Kidney (tissue), 14 donors: ENCODE results near the gene TSEN34. TPM values are rescaled to one million over a fixed set of nuclear protein-coding genes. Genes with fewer than 3 reads are reported as not detected.
A peak's percentile ranks its signal among the peaks of the same experiment; 100 is the strongest.
"Not testable (repeated sequence)": the region's sequence is repeated elsewhere in the genome, so short reads cannot be mapped to it uniquely, and the experiment has no call there.

Experiments used
- DNase-seq, 5 donors: peaks; one replicate each; pipeline ENCODE4 v3.0.0-alpha.2; 2013 to 2020
- FAIRE-seq: peaks from 2 replicates; lab custom pipeline; 2012; peaks lifted over from hg19 to GRCh38; lab: Jason Lieb, UNC
- H3K27ac ChIP-seq, 2 donors: one replicate each; pipeline ENCODE4 v1.7.0; 2013; ENCODE audit warnings: low read depth in 2 of 2, low read length in 2 of 2, inconsistent platforms in 1 of 2
- H3K27me3 ChIP-seq: one replicate; pipeline ENCODE4 v1.7.1; 2013; ENCODE audit warnings: low read length, inconsistent platforms; ENCODE audit not compliant: control insufficient read depth, insufficient read depth
- H3K36me3 ChIP-seq, 3 donors: one replicate each; pipeline versions ENCODE4 v1.7.0 to v1.7.1; 2013; ENCODE audit warnings: low read length in 3 of 3, control low read depth in 1 of 3, inconsistent platforms in 1 of 3; ENCODE audit not compliant: insufficient read depth in 3 of 3, control insufficient read depth in 2 of 3
- H3K4me1 ChIP-seq, 3 donors: one replicate each; pipeline versions ENCODE4 v1.7.0 to v1.7.1; 2013; ENCODE audit warnings: low read length in 3 of 3, inconsistent platforms in 1 of 3, low read depth in 1 of 3; ENCODE audit not compliant: control insufficient read depth in 2 of 3, insufficient read depth in 2 of 3
- H3K4me3 ChIP-seq, 3 donors: one replicate each; pipeline versions ENCODE4 v1.7.0 to v1.8.1; 2013; ENCODE audit warnings: low read length in 3 of 3, control low read depth in 1 of 3, inconsistent platforms in 1 of 3
- H3K9ac ChIP-seq, 3 donors: one replicate each; pipeline versions ENCODE4 v1.7.0 to v1.7.1; 2013; ENCODE audit warnings: low read length in 3 of 3, control low read depth in 1 of 3, inconsistent platforms in 1 of 3
- H3K9me3 ChIP-seq, 3 donors: one replicate each; pipeline versions ENCODE4 v1.7.0 to v1.7.1; 2013; ENCODE audit warnings: low read length in 3 of 3, control low read depth in 1 of 3, inconsistent platforms in 1 of 3; ENCODE audit not compliant: control insufficient read depth in 2 of 3, insufficient read depth in 1 of 3
- CTCF ChIP-seq: IDR thresholded peaks from 3 replicates; pipeline ENCODE4 v1.5.1; 2012; ENCODE audit warnings: mild to moderate bottlenecking, moderate library complexity, borderline replicate concordance; ENCODE audit not compliant: insufficient read depth; ENCODE audit errors: extremely low read depth
- intact Hi-C: fragments of 100-400 bp; cut with DNase I; formaldehyde crosslinking; loops from one replicate; pipeline ENCODE4 v1.11.1; 2022
- polyA plus RNA-seq: library from polyadenylated mRNA; stranded (reverse); fragments of 350-450 nt; fragmentation: Illumina TruSeq; extraction: RNeasy Lipid Tissue Mini Kit (QIAGEN cat#74804); gene quantifications from one replicate; pipeline ENCODE4 v1.2.3, GENCODE V29; 2014; ENCODE audit warnings: low read depth, low replicate concordance; ENCODE audit not compliant: insufficient read depth
- total RNA-seq: library from RNA; stranded (reverse); fragmentation: NEBNext Ultra II Directional; extraction: Animal tissue kit (Norgen Biotek cat#: 25700); gene quantifications from one replicate; pipeline ENCODE4 v1.2.1, GENCODE V29; 2021
- donor health status: control.
- donor health status: control.
- donor health status: control.
- donor health status: control.
- donor health status: control.
- donor health status: DM: yes; HTN: yes; CAD: no.
- donor health status: Normal renal cell carcinoma (clear cell type).

Gene TSEN34
- total and polyA plus RNA-seq, 2 donors from 2014 or later = 33.8 to 51.0 TPM

DNA sequence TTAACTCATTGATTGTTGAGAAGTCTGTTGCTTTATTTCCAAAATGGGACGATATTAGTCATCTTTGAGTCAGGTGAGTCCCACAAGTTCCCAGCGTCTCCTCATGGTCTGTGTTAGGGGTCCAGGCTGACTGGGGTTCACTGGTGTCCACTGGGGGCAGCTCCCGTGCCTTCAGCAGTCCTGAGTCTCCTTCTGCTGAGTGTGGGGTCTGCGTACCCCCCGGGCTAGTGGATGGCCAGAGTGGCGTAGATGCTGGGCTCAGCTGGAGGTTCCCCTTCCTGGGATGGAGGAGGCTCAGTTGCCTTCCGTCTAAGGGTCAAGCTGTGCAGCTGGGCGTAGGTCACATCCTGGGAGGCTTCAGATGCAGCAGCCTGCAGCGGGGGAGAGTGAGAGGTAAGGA, 25.8 kb downstream of the TSEN34 start:
- H3K4me1 ChIP-seq = no peaks in the 10 kb centered on the region
- no peaks in the 10 kb centered on the region for H3K36me3 ChIP-seq
- H3K27ac ChIP-seq = no peak overlapping the region
- no peak overlapping the region for H3K4me3 ChIP-seq
- intact Hi-C loops = no loop called here
- H3K9ac ChIP-seq = no peak overlapping the region
- DNase-seq (peak in 2 of 5 donors; percentile 13 to 34), FAIRE-seq (no peak)
- no peak for TF ChIP-seq CTCF
- no peaks in the 10 kb centered on the region for H3K27me3 ChIP-seq
- no peaks in the 10 kb centered on the region for H3K9me3 ChIP-seq

DNA sequence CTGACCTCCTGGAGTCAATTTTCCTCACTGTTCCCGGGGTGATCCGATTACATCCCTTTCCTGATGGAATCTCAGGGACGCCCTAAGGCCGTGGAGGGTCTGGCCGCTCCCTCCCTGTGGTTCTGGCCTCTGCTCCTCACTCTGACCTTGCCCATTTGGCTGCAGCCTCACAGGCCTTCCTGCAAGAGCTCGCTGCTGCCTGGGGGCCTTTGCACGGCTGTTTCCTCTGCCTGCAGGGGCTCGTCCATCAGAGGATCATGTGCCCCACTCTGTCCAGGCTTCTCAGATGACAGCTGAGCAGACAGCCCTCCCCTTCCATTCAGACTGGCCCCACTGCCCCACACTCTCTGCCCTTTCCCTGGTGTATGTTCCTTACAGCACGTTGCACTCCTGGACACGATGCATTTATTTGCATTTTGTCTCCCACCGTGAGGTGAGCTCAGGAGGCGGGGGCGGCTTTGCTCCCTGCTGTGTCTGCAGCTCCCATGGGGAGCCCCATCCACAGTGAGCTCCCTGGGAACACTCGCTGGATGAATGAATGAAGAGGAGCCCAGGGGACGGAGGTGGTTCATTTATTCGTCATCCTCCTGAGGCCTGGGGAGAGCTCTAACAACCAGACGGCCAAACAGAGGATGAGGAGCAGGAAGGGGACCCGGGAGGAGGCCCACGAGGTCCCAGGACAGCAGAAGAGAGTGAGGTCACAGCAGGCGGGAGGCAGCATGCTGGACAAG, 26.6 kb downstream of the TSEN34 start:
- FAIRE-seq, H3K4me1 ChIP-seq, H3K27ac ChIP-seq, H3K9ac ChIP-seq, H3K9me3 ChIP-seq, H3K36me3 ChIP-seq, intact Hi-C loops, H3K27me3 ChIP-seq, H3K4me3 ChIP-seq: not testable (repeated sequence)
- DNase-seq = peak in 3 of 5 donors; percentile 25 to 42 (median 36)

- Histone ChIP-seq H3K9ac (no peak overlapping the region), H3K27ac (no peak overlapping the region), H3K27me3 (no peaks in the 10 kb centered on the region), H3K4me3 (no peak overlapping the region), H3K36me3 (no peaks in the 10 kb centered on the region), H3K4me1 (no peaks in the 10 kb centered on the region), H3K9me3 (no peaks in the 10 kb centered on the region)
- FAIRE-seq (no peak), DNase-seq (peak in 1 of 5 donors; percentile 39)
- intact Hi-C loops = no loop called here
- TF ChIP-seq CTCF = no peak
These were observed 27.2 kb downstream of the TSEN34 start for GRCh38 chr19:54218259-54218658.

- DNase-seq = peak in 1 of 5 donors; percentile 47
- no peak for TF ChIP-seq CTCF
- Histone ChIP-seq H3K9ac (no peak overlapping the region), H3K36me3 (no peaks in the 10 kb centered on the region), H3K4me3 (no peak overlapping the region), H3K4me1 (no peaks in the 10 kb centered on the region), H3K27me3 (no peaks in the 10 kb centered on the region), H3K9me3 (no peaks in the 10 kb centered on the region), H3K27ac (no peak overlapping the region)
- FAIRE-seq = no peak
- intact Hi-C loops = no loop called here
These were observed 28.0 kb downstream of the TSEN34 start for GRCh38 chr19:54218960-54219661.

DNA sequence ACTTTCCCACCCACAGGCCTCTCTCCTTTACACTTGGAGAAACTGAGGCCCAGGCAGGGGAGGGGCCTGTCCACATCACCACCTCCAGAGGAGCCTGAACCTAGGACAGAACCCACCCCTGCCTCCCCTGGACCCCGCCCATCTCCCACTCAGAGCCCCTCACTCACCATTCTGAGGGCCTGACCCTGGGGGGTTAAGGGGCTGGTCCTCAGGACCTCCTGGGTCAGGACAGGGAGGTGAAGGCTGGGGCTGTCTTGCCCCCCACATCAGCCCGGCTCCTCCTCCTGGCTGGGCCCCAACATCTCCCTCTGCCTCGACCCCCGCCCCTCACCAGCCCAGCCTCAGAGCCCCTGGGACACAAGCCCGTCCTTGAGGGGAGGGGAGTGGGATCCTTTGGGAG, 28.6 kb downstream of the TSEN34 start:
- FAIRE-seq, H3K9me3 ChIP-seq, intact Hi-C loops: not testable (repeated sequence)

GRCh38 chr19:54221947-54222346, 30.8 kb downstream of the TSEN34 start:
- H3K27me3 ChIP-seq, FAIRE-seq, DNase-seq, H3K27ac ChIP-seq, intact Hi-C loops, H3K36me3 ChIP-seq, H3K4me1 ChIP-seq, H3K9me3 ChIP-seq, H3K4me3 ChIP-seq, H3K9ac ChIP-seq: not testable (repeated sequence)

More for the DNA sequence above, 28.6 kb downstream of the TSEN34 start:
- not testable (repeated sequence) for H3K4me1 ChIP-seq, H3K27me3 ChIP-seq, H3K4me3 ChIP-seq, H3K27ac ChIP-seq, H3K9ac ChIP-seq, H3K36me3 ChIP-seq
- peak in 1 of 5 donors; percentile 38 for DNase-seq
